Lower leg skin (tissue), 4 donors: ENCODE data around the gene PANK4. TPM values are rescaled to one million over a fixed set of nuclear protein-coding genes. Genes with fewer than 3 reads are reported as not detected.

Source experiments
- DNase-seq, 2 donors: peaks; one replicate each; pipeline ENCODE4 v3.0.0-alpha.2; 2019; ENCODE audit warnings: low spot score in 2 of 2
- H3K4me3 ChIP-seq: fragments of 200-600 bp; sonication (generic); 2 replicates; pipeline ENCODE4 v1.5.1; 2017; ENCODE audit warnings: mild to moderate bottlenecking, low read depth; ENCODE audit not compliant: poor library complexity, severe bottlenecking
- POLR2A ChIP-seq, 2 donors: fragments of 450-650 bp; IDR thresholded peaks; one replicate each; pipeline ENCODE4 v1.6.1; 2016 to 2017; ENCODE audit warnings: antibody characterized with exemption in 2 of 2, mild to moderate bottlenecking in 1 of 2, moderate library complexity in 1 of 2
- WGBS, 2 donors: methylation state at CpG; one replicate each; pipeline ENCODE4 v1.1.5; 2018; 5-methylcytosine and 5-hydroxymethylcytosine counted together
- intact Hi-C: fragments of 100-400 bp; cut with DNase I; formaldehyde crosslinking; loops from one replicate; pipeline ENCODE4 v1.15.0; 2023; ENCODE audit warnings: low total_unique reads
- total RNA-seq, 4 donors: library from RNA; depleted of rRNA; stranded (reverse); fragments of >200 nt; gene quantifications; one replicate each; pipeline ENCODE4 v1.1.0, GENCODE V29; 2016
- TF ChIP-seq, protein P1 (sequence below), 3 donors: fragments of 450-650 bp; IDR thresholded peaks; one replicate each; pipeline ENCODE4 v1.5.1; 2016; ENCODE audit warnings: antibody characterized with exemption in 3 of 3, mild to moderate bottlenecking in 3 of 3, moderate library complexity in 2 of 3

The PANK4 gene
- total RNA-seq, 4 donors from 2014 or later, result 26.8 to 34.7 (median 32.5) TPM

DNA sequence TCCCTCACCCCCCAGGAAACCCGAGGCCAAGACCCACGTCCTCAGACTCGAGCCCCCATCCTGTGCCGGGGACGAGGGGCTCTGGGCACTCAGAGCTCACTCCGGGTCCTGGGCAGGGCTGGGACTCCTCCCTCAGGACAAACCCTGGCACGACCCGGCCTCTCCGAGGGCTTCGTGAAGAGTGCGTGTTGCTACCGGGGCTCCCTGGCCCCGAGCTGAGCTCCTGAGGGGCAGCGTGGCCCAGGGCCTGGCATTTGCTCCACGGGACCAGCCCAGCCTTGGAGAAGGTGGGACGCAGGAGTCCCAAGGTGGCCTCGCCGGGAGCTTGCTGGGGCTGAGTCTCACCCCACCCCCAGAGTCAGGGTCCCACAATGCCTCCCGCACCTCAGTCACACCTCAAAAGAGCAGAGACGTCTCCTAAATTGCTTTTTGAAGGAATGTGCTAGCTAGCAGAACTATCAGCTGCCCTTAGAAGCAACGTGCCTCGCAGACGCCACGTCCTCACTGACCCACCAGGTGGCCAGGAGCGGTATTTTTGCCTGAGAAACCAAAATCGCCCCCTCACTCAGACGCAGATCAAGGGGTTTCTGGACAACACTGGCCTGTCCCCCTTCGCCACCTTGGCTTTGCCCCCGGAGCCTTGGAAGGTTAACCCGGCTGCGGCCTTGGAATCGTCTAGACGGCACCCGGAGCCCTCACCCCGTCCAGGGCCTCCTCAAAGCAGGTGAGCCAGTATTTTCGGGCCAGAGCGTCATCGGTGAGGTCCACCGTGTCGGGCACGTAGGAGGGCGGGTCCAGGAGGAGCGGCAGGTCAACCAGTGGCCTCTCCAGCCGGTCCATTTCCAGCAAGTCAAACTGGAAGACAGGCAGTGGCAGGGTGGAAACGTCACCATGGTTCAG is 11.3 kb downstream of the PANK4 start:
- no peak overlapping the region for H3K4me3 ChIP-seq
- intact Hi-C loops, result no loop called here
- TF ChIP-seq POLR2A (IDR thresholded peaks at IDR 0.05), result no peak
- TF ChIP-seq, protein P1, sequence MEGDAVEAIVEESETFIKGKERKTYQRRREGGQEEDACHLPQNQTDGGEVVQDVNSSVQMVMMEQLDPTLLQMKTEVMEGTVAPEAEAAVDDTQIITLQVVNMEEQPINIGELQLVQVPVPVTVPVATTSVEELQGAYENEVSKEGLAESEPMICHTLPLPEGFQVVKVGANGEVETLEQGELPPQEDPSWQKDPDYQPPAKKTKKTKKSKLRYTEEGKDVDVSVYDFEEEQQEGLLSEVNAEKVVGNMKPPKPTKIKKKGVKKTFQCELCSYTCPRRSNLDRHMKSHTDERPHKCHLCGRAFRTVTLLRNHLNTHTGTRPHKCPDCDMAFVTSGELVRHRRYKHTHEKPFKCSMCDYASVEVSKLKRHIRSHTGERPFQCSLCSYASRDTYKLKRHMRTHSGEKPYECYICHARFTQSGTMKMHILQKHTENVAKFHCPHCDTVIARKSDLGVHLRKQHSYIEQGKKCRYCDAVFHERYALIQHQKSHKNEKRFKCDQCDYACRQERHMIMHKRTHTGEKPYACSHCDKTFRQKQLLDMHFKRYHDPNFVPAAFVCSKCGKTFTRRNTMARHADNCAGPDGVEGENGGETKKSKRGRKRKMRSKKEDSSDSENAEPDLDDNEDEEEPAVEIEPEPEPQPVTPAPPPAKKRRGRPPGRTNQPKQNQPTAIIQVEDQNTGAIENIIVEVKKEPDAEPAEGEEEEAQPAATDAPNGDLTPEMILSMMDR (IDR thresholded peaks at IDR 0.05), result no peak
- DNase-seq, result no peak
- WGBS, 2 donors, result 95 to 96% methylated on average over 45 of the region's 45 CpGs

DNA sequence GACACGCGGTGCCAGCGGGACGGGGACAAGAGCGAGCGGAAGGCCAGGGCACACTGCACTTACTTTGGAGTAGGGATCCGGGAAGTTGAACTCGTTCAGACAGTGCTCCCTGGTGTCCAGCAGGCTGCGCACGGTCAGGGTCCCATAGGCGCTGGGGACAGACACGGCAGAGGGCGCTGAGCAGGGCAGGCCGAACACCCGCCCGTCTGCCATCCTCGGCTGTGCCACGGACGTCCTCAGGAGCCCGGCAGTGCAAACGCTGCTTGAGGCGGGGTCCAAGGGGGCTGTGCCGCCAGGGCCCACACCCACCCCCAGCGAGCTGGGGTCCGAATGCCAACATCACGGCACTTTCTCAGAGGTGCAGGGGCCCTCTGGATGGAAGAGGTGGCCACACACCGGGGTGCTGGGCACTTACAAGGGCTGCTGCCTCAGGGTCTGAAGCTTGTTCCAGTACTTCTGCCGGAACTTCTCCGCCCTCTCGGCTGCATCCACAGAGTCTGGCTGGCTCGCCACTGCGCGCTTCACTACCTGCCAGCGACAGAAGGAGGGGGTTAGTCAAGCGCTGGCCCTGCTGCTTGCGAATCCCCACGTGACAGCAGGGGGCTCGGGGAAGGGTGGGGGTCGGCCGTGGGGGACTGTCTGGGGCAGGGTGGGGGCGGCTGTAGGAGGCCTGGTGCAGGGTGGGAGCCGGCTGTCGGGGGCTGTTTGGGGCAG is 12.3 kb downstream of the PANK4 start:
- no peak for DNase-seq
- H3K4me3 ChIP-seq, result no peak overlapping the region
- no peak for TF ChIP-seq POLR2A (IDR thresholded peaks at IDR 0.05)
- TF ChIP-seq, protein P1 (IDR thresholded peaks at IDR 0.05), result no peak
- WGBS, 2 donors, result 87 to 92% methylated on average over 36 of the region's 43 CpGs
- intact Hi-C loops, result no loop called here

GRCh38 chr1:2512862-2513421 is 13.5 kb downstream of the PANK4 start:
- H3K4me3 ChIP-seq, result no peak overlapping the region
- intact Hi-C loops, result no loop called here
- TF ChIP-seq, protein P1 (IDR thresholded peaks at IDR 0.05), result no peak
- TF ChIP-seq POLR2A (IDR thresholded peaks at IDR 0.05), result no peak
- 82 to 88% methylated on average over 29 to 31 of the region's 31 CpGs for WGBS, 2 donors
- no peak for DNase-seq

DNA sequence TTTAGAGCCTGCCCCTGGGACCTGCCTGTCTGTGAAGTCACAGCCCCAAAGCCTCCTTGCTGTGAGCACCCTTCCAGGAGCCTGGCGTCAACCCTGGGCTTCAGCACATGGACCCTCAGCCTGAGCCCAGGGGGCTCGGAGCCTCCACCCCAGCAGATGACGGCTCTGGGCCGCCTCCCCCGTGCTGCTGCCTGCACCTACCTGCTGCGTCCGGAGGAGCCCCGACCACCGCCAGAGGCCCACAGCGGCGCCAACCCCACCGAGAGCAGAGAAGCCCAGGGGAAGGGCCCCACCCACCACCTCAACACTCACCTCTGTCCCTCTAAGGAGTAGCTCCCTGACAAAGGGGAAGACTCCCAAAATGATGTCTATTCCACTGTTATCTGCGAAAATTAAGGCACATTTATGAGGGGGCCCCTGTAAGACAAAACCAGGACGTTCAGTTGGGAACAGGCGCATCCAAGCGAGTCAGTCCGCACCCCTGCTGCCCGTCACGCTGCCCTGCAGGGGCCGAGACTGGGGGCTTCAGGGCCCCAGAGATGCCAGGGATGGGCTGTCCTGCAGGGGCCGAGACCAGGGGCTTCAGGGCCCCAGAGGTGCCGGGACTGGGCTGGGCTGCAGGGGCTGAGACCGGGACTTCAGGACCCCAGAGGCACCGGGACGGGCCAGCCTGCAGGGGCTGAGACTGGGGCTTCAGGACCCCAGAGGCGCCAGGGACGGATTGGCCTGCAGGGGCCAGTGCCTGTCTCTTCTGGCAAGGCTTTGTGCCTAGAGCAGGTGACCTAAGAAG is 15.8 kb downstream of the PANK4 start:
- TF ChIP-seq, protein P1 (IDR thresholded peaks at IDR 0.05), result no peak
- no peak for TF ChIP-seq POLR2A (IDR thresholded peaks at IDR 0.05)
- intact Hi-C loops, result no loop called here
- no peak overlapping the region for H3K4me3 ChIP-seq
- 91 to 92% methylated on average over 25 to 27 of the region's 27 CpGs for WGBS, 2 donors
- DNase-seq, result no peak

- no peak overlapping the region for H3K4me3 ChIP-seq
- intact Hi-C loops, result no loop called here
- TF ChIP-seq POLR2A (IDR thresholded peaks at IDR 0.05), result no peak
- TF ChIP-seq, protein P1 (IDR thresholded peaks at IDR 0.05), result no peak
- WGBS, 2 donors, result 77 to 86% methylated on average over 5 to 11 of the region's 11 CpGs
- no peak for DNase-seq
Observed at GRCh38 chr1:2509589-2509988, 16.8 kb downstream of the PANK4 start.
